ENCODE measurements around the gene CPED1.

CPED1 gene

DNA sequence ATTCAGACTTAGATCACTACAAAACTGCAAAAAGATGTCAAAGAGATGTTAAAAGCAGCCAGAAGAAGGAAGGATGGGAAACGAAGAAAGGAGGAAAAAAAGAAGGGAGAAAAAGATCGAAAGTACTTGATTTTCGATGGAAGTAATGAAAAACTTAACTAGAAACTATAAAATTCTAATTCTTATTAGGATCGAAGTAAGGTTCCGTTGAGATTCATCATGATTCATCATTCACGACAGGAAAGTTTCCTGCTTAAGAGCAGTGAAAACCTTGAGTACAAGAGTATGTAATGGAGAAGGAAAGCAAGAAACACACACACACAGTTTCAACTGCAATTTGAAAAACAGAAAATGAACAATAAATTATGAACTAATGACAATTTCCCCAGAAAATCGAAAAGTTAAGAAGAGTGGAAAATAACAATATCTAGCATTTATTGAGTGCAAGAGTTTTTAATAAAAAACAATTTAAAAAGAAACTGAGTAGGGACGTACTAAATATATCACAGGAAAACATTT lies 39.1 kb upstream of the CPED1 start:
- no peak for DNase-seq (ENCODE audit: extremely low read depth, low read depth)

DNA sequence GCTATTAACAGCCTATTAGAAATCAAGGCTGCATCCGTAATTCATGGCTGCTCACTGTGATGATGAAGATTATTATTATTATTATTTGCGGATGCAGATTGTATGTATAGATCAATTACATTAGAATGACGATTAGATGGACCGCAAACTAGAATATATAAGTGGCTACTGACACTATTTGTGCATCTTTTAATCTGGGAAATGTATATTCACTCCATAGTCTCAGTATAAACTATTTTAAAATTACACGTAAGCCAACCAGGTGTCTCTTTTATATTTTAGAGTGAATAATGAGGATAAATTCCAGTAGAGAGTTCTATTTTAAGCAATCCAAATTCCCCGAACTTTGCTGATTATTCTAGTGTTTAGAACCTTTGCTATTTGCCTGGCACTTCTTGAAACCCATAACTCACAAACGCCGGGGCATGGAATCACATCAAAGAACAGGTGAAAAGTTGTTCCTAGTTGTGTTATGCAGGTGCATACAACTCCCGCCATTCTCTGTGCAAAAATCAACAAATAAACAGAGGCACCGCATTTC lies 38.4 kb upstream of the CPED1 start:
- DNase-seq (ENCODE audit: extremely low read depth, low read depth): no peak
- TF ChIP-seq, protein P1, sequence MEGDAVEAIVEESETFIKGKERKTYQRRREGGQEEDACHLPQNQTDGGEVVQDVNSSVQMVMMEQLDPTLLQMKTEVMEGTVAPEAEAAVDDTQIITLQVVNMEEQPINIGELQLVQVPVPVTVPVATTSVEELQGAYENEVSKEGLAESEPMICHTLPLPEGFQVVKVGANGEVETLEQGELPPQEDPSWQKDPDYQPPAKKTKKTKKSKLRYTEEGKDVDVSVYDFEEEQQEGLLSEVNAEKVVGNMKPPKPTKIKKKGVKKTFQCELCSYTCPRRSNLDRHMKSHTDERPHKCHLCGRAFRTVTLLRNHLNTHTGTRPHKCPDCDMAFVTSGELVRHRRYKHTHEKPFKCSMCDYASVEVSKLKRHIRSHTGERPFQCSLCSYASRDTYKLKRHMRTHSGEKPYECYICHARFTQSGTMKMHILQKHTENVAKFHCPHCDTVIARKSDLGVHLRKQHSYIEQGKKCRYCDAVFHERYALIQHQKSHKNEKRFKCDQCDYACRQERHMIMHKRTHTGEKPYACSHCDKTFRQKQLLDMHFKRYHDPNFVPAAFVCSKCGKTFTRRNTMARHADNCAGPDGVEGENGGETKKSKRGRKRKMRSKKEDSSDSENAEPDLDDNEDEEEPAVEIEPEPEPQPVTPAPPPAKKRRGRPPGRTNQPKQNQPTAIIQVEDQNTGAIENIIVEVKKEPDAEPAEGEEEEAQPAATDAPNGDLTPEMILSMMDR (IDR thresholded peaks at IDR 0.05; ENCODE audit: low read depth, low read length): no peak

More for the DNA sequence above, 39.1 kb upstream of the CPED1 start:
- TF ChIP-seq, protein P1 (IDR thresholded peaks at IDR 0.05; ENCODE audit: low read depth, low read length): no peak

DNA sequence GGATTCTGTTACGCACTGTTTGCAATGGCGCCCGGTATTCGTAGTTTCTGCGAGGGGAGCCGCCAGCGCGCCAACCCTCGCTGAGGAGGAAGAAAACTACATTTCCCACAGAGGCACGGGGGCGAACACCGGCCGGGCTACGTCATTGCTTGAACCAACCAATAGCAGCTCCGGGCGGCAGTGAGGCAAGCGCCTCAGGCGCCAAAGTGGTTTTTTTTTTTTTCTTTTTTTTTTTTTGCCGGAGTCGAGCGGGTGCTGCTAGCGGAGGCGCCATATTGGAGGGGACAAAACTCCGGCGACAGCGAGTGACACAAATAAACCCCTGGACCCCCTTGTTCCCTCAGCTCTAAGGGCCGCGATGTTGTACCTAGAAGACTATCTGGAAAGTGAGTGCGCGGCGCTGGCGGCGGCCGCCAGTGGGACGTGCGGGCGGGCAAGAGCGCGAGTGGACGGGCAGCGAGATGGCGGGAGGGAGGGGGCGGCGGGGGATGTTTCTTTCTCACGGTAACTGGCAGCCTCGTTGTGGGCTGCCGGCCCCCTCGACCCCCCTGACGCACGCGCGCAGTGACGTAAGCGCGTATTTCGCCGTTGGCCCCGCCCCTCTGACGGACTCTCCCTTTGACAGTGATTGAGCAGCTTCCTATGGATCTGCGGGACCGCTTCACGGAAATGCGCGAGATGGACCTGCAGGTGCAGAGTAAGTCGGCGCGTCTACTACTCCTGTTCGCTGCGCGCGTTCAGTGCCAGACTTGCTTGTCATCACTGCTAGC lies 37.8 kb upstream of the CPED1 start, which contains the start of gene ING3:
ING3 (plus strand) TSS at position 239 of the 770 bp plus-strand sequence; CDS start at position 359, 120 bp downstream.
- DNase-seq (ENCODE audit: extremely low read depth, low read depth): peak; percentile 93
- TF ChIP-seq, protein P1 (IDR thresholded peaks at IDR 0.05; ENCODE audit: low read depth, low read length): no peak

DNA sequence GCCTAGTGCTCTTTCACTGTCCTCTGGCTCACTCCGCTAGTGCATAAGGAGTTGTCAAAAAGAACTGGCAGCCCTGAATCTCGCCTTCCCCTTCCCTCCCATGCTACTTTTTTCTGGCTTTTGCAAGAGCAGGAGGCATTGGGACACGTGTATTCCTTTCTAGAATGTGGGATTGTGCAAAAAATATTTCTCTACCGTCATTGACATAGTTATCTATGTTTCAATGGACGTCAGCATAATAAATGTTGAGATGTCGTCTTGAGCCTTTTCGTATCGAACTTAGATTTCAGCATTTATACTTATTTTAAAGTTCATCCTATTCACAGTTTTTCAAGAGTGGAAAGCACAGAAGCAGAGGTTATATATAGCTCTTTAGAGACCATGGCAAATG lies 37.2 kb upstream of the CPED1 start:
- TF ChIP-seq, protein P1 (IDR thresholded peaks at IDR 0.05; ENCODE audit: low read depth, low read length): no peak
- no peak for DNase-seq (ENCODE audit: extremely low read depth, low read depth)

DNA sequence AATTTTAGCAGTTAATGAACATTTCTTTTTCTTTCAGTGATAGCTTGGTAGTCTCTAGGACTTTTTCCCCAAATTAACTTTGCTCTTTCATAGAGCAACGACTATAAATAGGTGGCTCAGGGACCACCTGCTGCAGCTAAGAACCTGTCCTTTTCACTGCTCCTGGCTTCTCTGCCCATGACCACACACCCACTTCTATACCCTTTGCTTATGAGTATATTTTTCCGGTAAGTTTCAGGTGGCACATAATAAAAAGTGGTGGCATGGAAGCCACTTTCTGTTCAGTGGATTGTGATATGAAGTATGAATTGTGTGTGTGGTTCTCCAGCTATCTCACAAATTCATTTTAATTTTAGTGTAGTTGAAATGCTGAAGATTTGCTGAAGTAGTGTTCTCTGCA lies 36.7 kb upstream of the CPED1 start:
- no peak for DNase-seq (ENCODE audit: extremely low read depth, low read depth)

DNA sequence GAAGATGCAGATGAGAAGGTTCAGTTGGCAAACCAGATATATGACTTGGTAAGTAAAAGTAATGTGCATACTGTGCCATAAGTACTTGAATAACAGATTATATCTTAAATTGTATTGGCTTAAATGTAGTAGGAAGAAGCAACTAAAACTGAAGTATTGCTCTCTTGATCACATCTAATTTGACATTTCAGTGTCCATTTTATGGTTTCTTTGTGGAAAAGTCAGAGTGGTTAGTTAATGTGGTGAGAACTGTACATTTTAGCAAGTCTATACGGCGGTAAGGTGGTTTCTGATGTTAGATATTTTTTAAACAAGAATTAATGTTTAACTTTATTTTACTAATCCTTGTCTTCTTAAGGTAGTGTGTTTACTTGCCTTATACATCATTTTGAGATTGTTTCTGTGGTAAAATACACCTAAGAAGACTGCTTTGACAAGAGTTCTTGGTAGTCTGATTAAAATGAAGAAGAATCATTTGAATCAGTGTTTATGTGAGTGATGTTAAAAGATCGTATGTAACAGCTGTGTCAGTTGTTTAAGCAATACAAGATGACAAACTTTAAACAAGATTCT lies 32.8 kb upstream of the CPED1 start:
- no peak for DNase-seq (ENCODE audit: extremely low read depth, low read depth)
- TF ChIP-seq, protein P1 (IDR thresholded peaks at IDR 0.05; ENCODE audit: low read depth, low read length): no peak

More for the DNA sequence above, 36.7 kb upstream of the CPED1 start:
- TF ChIP-seq, protein P1 (IDR thresholded peaks at IDR 0.05; ENCODE audit: low read depth, low read length): no peak

Measured in AG09319 (cell line).